Tibial nerve (tissue), 4 donors: Measurements from ENCODE around the gene MORC4.

ENCODE experiments used
- CTCF ChIP-seq, 5 experiments: fragments of 200-600 bp in 3 of 5; fragments of 450-650 bp in 2 of 5; sonication (generic) in 3 of 5; IDR thresholded peaks; one replicate each; pipeline ENCODE4 v1.5.1; 2016 to 2019; ENCODE audit warnings: antibody characterized with exemption in 5 of 5, mild to moderate bottlenecking in 3 of 5, moderate library complexity in 2 of 5
- EP300 ChIP-seq, 2 donors: sonication (generic); formaldehyde crosslinking; IDR thresholded peaks; one replicate each; pipeline ENCODE4 v1.6.1; 2017; ENCODE audit warnings: antibody characterized with exemption in 2 of 2, mild to moderate bottlenecking in 1 of 2
- POLR2A ChIP-seq, 2 donors: fragments of 450-650 bp; IDR thresholded peaks; one replicate each; pipeline ENCODE4 v1.6.1; 2017; ENCODE audit warnings: antibody characterized with exemption in 2 of 2, mild to moderate bottlenecking in 2 of 2, moderate library complexity in 2 of 2

- no peak for TF ChIP-seq EP300 (IDR thresholded peaks at IDR 0.05)
- TF ChIP-seq CTCF (IDR thresholded peaks at IDR 0.05), result no peak
- no peak for TF ChIP-seq POLR2A (IDR thresholded peaks at IDR 0.05)
Measured at GRCh38 chrX:106897259-106897658, 102.8 kb downstream of the MORC4 start.
